Ecto neural progenitor cell (in vitro differentiated cells): ENCODE results near the gene PKD2L1.
"Not testable (repeated sequence)": the region's sequence is repeated elsewhere in the genome, so short reads cannot be mapped to it uniquely, and the experiment has no call there.

ENCODE experiments used
- DNase-seq: peaks from one replicate; pipeline ENCODE4 v3.0.0-alpha.2; 2018; ENCODE audit warnings: low spot score

Gene PKD2L1

GRCh38 chr10:100333661-100334440 lies 3.8 kb upstream of the PKD2L1 start:
- no peak for DNase-seq

DNA sequence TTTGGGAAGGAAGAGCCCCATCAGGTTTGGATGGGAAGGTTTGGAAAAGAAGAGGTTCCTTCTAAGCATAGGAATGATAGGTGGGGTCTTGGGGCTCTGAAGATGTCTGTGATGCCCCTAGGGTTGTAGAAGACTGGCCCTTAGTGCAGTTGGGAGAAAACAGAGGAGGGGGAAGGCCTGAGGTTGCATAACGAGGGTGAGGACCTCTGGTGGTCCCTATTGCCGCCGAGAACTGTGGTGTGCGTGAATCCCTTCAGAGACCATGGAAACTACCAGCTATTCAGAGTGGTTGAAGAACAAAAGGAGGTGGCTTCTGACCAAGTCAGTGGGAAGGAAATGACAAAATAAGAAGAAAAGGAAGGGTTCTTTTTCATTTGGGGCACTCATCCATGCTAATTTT lies 3.1 kb upstream of the PKD2L1 start:
- DNase-seq = no peak

- DNase-seq = no peak
Observed at GRCh38 chr10:100328198-100328597, 1.8 kb downstream of the PKD2L1 start.

- no peak for DNase-seq
Observed at GRCh38 chr10:100327718-100328009, 2.4 kb downstream of the PKD2L1 start.

- no peak for DNase-seq
Observed at GRCh38 chr10:100327007-100327717, 2.9 kb downstream of the PKD2L1 start.

GRCh38 chr10:100325158-100325557 lies 4.9 kb downstream of the PKD2L1 start:
- DNase-seq = no peak

DNA sequence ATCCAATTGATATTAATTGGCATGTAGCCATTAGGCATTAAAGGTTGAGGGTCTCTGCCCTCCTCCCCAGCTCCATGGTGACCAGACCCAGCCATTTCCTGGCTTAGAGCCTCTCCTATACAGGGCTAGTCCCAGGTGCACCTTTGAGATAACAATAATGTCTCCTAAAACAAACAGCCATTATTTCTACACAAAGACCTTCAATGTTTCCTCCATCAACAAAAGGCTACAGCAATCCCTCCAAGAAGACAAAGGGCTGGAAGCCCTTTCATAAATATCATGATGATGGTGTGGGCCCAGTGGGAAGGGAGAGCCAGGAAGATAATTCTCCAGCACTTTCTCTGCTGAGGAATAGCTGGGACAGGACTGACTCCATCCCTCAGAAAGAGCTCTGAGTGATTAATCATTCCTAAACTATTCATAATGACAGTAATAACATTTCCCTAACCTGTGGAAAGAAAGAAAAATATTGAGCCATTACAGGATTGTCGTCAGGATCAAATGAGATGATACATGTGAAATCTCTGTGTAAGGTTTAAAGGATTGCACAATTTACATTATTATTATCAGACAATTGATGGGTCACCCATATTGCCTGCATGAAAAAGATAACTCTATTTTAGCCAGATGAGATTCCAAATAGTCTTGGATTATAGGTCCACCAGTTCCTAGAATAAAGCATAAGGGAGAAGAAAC lies 10.2 kb downstream of the PKD2L1 start:
- DNase-seq = no peak

- DNase-seq = no peak
Observed at GRCh38 chr10:100318207-100318606, 11.8 kb downstream of the PKD2L1 start.

- DNase-seq = no peak
Observed at GRCh38 chr10:100315615-100316014, 14.4 kb downstream of the PKD2L1 start.

DNA sequence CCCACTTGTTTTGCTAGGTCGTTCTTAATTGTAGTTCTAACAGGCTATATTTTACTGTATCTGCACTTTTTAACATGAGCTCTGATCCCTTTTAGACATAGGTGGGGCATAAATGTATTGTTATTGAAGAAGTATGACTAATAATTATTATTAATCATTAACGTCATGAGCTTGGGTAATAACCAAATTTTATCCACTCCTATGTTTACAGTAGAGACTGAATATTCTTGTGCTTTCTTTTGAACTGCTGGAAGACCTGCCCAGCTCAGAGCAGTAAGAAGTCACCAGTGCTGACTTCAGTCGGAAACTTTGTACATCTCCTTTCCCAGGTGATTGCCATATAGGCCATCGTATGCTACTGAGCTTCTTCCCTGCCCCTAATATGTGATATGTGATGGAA lies 18.7 kb downstream of the PKD2L1 start:
- no peak for DNase-seq

- no peak for DNase-seq
Observed at GRCh38 chr10:100307684-100308083, 22.3 kb downstream of the PKD2L1 start.

DNA sequence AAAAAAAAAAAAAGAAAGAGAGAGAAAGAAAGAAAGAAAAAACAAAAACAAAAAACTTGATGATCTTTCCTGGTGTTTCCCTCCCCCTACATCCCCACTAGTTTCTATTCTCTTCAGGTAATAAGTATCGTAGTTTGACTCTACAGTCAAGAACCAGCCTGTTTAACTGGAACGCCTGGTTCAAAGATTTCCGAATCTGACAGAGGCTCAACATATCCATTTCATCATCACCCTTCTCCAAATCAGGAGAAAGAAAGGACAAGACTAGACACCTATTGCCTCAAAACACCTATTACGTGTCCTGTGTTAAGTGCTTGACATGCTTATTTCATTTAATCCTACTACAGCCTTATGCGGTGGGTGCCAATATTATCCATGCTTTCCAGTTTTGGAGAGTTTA lies 23.2 kb downstream of the PKD2L1 start:
- DNase-seq = no peak

DNA sequence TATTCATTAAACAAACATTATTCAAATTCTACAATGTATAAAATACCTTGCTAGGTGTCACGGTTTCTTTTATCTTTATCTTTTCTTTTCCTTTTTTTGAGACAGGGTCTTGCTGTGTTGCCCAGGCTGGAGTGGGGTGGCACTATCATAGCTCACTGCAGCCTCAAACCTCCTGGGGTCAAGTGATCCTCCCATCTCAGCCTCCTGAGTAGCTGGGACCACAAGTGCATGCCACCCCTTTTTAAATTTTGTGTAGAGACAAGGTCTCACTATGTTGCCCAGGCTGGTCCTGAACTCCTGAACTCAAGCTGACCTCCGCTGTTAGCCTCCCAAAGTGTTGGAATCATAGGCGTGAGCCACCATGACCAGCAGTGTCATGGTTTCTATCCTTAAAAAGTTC lies 25.6 kb downstream of the PKD2L1 start:
- DNase-seq = no peak

- no peak for DNase-seq
Observed at GRCh38 chr10:100303724-100304319, 26.2 kb downstream of the PKD2L1 start.

- not testable (repeated sequence) for DNase-seq
Observed at GRCh38 chr10:100301123-100301522, 28.9 kb downstream of the PKD2L1 start.

- no peak for DNase-seq
Observed at GRCh38 chr10:100297242-100297641, 32.8 kb downstream of the PKD2L1 start.

GRCh38 chr10:100293066-100293465 lies 37.0 kb downstream of the PKD2L1 start:
- no peak for DNase-seq

DNA sequence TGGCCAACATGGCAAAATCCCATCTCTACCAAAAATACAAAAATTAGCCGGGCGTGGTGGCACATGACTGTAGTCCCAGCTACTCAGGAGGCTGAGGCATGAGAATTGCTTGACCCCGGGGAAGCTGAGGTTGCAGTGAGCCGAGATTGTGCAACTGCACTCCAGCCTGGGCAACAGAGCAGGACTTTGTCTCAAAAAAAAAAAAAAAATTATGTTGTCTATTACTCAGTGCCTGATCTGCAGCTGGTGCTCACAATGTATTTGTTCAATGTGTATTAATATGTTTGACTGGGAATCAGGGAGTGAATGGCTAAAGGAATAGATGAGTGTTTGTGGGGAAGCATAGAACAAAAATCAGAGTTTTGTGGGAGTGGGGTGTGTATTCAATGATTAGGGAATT lies 37.7 kb downstream of the PKD2L1 start:
- DNase-seq = not testable (repeated sequence)

DNA sequence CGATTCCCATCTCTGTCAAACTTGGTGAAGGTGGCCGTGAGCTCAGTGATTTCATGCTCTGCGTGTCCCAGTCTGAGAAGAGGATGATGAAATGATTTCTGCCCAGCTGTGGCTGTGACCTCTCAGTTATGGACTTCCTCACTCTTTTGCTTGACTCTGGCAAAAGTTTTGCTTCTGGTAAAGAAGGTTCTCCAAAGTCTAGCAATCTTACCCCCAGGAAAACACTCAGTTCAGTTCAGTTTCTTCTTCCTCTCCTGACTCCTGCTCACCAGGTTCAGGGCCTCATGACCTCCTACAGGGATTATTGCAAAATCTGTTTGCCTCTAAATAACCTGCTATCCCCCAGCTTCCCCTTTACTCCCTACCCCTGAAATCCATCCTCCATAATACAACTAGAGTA lies 38.7 kb downstream of the PKD2L1 start:
- no peak for DNase-seq

DNA sequence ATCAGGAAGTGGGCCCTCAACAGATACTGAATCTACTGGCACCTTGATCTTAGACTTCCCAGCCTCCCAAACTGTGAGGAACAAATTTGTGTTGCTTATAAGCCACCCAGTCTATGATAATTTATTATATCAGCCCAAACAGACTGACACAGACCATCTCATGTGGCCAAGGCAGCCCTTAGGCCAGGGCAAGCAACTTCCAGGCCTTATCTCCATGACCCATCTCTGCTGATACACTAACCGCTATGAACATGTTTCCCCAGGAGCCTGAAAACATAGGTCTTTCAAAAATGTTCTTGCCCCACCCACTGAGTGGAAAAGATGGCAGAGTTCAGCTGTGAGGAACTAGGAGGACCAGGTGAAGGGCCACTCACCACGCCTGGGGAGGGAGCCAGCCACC lies 40.4 kb downstream of the PKD2L1 start:
- DNase-seq = no peak

GRCh38 chr10:100288196-100288595 lies 41.8 kb downstream of the PKD2L1 start:
- DNase-seq = no peak

GRCh38 chr10:100287756-100288155 lies 42.3 kb downstream of the PKD2L1 start:
- no peak for DNase-seq
